DMS 273 (cell line): ENCODE data around the gene EVL.
"Not testable (repeated sequence)": the region's sequence is repeated elsewhere in the genome, so short reads cannot be mapped to it uniquely, and the experiment has no call there.

Experiments used
- DNase-seq: peaks from one replicate; lab custom pipeline; 2025; ENCODE audit not compliant: unreplicated experiment; lab: John Stamatoyannopoulos, UW

Gene EVL

GRCh38 chr14:100159865-100160533, 94.8 kb downstream of the EVL start:
- DNase-seq = no peak

GRCh38 chr14:100160534-100160916, 95.3 kb downstream of the EVL start:
- no peak for DNase-seq

GRCh38 chr14:100165376-100165775, 100.2 kb downstream of the EVL start:
- DNase-seq = no peak

- no peak for DNase-seq
Measured at GRCh38 chr14:100165831-100166440, 100.7 kb downstream of the EVL start.

- no peak for DNase-seq
Measured at GRCh38 chr14:100168506-100168905, 103.3 kb downstream of the EVL start.

- no peak for DNase-seq
Measured at GRCh38 chr14:100170880-100171279, 105.7 kb downstream of the EVL start.

- no peak for DNase-seq
Measured at GRCh38 chr14:100172811-100173210, 107.6 kb downstream of the EVL start.

GRCh38 chr14:100173353-100173752, 108.1 kb downstream of the EVL start:
- no peak for DNase-seq

- DNase-seq = no peak
Measured at GRCh38 chr14:100176811-100177327, 111.6 kb downstream of the EVL start.

- DNase-seq = no peak
Measured at GRCh38 chr14:100178691-100179090, 113.5 kb downstream of the EVL start.

GRCh38 chr14:100180671-100181070, 115.4 kb downstream of the EVL start:
- DNase-seq = not testable (repeated sequence)

GRCh38 chr14:100181876-100182551, 116.8 kb downstream of the EVL start:
- DNase-seq = not testable (repeated sequence)

GRCh38 chr14:100187247-100187833, 122.1 kb downstream of the EVL start:
- no peak for DNase-seq

GRCh38 chr14:100188392-100189030, 123.3 kb downstream of the EVL start:
- no peak for DNase-seq

GRCh38 chr14:100190126-100190525, 124.9 kb downstream of the EVL start:
- no peak for DNase-seq

- DNase-seq = no peak
Measured at GRCh38 chr14:100191584-100192249, 126.5 kb downstream of the EVL start.

GRCh38 chr14:100192250-100192671, 127.0 kb downstream of the EVL start:
- no peak for DNase-seq

GRCh38 chr14:100192672-100193416, 127.6 kb downstream of the EVL start:
- peak; percentile 100 for DNase-seq
